Measurements from ENCODE around the gene PRDM10. TPM values are rescaled to one million over a fixed set of nuclear protein-coding genes. Genes with fewer than 3 reads are reported as not detected.

The PRDM10 gene
- total RNA-seq, 1 experiment from 2014 or later = 18.9 TPM

DNA sequence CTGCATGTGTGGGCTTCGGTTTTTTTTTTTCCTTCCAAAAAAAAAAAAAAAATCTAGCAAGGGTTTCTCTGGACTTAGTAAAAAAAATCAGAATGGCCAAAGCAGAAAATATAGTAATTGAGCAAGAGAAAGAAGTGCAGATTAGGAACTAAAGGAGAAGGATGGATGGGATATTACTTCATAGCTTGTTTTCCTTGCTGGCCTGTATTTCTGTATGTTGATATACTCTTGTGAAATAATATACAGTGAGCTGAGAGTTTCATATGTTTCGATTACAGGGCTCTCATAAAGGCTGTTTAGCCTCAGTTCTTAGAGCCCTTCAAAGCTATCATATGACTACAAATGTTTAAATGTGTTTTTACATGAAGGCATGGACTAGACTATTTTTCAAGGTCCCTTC is 72.9 kb downstream of the PRDM10 start:
- Mint-ChIP-seq H3K36me3 (peaks cover 54% of the 10 kb centered on the region), H3K27me3 (ENCODE audit: low read depth) (no peaks in the 10 kb centered on the region), H3K27ac (no peak overlapping the region), H3K4me1 (peaks cover 25% of the 10 kb centered on the region), H3K4me3 (no peak overlapping the region), H3K9me3 (no peaks in the 10 kb centered on the region)
- DNase-seq (ENCODE audit: low spot score) (no peak), ATAC-seq (no peak)
- TF ChIP-seq MYBL2 (CRISPR knock-in tag; IDR thresholded peaks at IDR 0.05) (no peak), ZNF671 (CRISPR knock-in tag; IDR thresholded peaks at IDR 0.05) (no peak), ZNF121 (CRISPR knock-in tag; IDR thresholded peaks at IDR 0.05) (no peak), NFATC4 (CRISPR knock-in tag; IDR thresholded peaks at IDR 0.05) (no peak)
- TF ChIP-seq, protein P1, sequence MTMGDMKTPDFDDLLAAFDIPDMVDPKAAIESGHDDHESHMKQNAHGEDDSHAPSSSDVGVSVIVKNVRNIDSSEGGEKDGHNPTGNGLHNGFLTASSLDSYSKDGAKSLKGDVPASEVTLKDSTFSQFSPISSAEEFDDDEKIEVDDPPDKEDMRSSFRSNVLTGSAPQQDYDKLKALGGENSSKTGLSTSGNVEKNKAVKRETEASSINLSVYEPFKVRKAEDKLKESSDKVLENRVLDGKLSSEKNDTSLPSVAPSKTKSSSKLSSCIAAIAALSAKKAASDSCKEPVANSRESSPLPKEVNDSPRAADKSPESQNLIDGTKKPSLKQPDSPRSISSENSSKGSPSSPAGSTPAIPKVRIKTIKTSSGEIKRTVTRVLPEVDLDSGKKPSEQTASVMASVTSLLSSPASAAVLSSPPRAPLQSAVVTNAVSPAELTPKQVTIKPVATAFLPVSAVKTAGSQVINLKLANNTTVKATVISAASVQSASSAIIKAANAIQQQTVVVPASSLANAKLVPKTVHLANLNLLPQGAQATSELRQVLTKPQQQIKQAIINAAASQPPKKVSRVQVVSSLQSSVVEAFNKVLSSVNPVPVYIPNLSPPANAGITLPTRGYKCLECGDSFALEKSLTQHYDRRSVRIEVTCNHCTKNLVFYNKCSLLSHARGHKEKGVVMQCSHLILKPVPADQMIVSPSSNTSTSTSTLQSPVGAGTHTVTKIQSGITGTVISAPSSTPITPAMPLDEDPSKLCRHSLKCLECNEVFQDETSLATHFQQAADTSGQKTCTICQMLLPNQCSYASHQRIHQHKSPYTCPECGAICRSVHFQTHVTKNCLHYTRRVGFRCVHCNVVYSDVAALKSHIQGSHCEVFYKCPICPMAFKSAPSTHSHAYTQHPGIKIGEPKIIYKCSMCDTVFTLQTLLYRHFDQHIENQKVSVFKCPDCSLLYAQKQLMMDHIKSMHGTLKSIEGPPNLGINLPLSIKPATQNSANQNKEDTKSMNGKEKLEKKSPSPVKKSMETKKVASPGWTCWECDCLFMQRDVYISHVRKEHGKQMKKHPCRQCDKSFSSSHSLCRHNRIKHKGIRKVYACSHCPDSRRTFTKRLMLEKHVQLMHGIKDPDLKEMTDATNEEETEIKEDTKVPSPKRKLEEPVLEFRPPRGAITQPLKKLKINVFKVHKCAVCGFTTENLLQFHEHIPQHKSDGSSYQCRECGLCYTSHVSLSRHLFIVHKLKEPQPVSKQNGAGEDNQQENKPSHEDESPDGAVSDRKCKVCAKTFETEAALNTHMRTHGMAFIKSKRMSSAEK (CRISPR knock-in tag; IDR thresholded peaks at IDR 0.05; ENCODE audit: borderline replicate concordance) = no peak
- ChIA-PET CTCF (no interaction called here), POLR2A (interaction anchor here (0.7 kb wide), 1 partner anchor 12 kb away, joined by 5 read pairs; no protein-coding TSS in a partner anchor)

GRCh38 chr11:129928923-129929692 is 73.5 kb downstream of the PRDM10 start:
- ChIA-PET CTCF (interaction anchor here (1.0 kb wide), 1 partner anchor 203 kb away, joined by 3 read pairs; no protein-coding TSS in a partner anchor), POLR2A (interaction anchor here (0.7 kb wide), 1 partner anchor 12 kb away, joined by 5 read pairs; no protein-coding TSS in a partner anchor)
- Mint-ChIP-seq H3K27ac (no peak overlapping the region), H3K9me3 (no peaks in the 10 kb centered on the region), H3K4me1 (peaks cover 20% of the 10 kb centered on the region), H3K4me3 (no peak overlapping the region), H3K27me3 (ENCODE audit: low read depth) (no peaks in the 10 kb centered on the region), H3K36me3 (peaks cover 52% of the 10 kb centered on the region)
- no peak for DNase-seq (ENCODE audit: low spot score)
- TF ChIP-seq, protein P2, sequence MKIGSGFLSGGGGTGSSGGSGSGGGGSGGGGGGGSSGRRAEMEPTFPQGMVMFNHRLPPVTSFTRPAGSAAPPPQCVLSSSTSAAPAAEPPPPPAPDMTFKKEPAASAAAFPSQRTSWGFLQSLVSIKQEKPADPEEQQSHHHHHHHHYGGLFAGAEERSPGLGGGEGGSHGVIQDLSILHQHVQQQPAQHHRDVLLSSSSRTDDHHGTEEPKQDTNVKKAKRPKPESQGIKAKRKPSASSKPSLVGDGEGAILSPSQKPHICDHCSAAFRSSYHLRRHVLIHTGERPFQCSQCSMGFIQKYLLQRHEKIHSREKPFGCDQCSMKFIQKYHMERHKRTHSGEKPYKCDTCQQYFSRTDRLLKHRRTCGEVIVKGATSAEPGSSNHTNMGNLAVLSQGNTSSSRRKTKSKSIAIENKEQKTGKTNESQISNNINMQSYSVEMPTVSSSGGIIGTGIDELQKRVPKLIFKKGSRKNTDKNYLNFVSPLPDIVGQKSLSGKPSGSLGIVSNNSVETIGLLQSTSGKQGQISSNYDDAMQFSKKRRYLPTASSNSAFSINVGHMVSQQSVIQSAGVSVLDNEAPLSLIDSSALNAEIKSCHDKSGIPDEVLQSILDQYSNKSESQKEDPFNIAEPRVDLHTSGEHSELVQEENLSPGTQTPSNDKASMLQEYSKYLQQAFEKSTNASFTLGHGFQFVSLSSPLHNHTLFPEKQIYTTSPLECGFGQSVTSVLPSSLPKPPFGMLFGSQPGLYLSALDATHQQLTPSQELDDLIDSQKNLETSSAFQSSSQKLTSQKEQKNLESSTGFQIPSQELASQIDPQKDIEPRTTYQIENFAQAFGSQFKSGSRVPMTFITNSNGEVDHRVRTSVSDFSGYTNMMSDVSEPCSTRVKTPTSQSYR (CRISPR knock-in tag; IDR thresholded peaks at IDR 0.05) = no peak
- ATAC-seq = no peak

DNA sequence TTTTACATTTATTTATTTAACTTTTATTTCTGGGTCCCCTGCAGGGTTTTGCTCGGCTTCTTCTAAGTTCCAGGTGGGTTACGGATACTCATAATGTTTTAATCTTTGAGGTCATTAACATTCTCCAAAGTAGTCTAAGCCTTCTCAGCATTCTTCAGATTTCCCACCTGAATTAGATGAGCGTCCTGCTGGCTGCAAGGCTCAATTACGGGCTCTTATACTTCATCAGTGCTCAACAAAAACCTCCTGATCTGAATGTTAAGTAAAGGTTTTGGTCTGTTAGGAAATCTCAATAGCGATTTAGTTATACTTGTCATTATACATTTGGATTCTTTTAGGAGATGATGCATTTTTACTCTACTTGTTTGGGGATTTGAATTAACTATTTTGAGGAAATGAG is 80.0 kb downstream of the PRDM10 start:
- Mint-ChIP-seq H3K27me3 (ENCODE audit: low read depth) (no peaks in the 10 kb centered on the region), H3K4me3 (no peak overlapping the region), H3K27ac (no peak overlapping the region), H3K4me1 (peaks cover 15% of the 10 kb centered on the region), H3K9me3 (no peaks in the 10 kb centered on the region), H3K36me3 (peaks cover 45% of the 10 kb centered on the region)
- DNase-seq (ENCODE audit: low spot score) (no peak), ATAC-seq (no peak)
- CTCF ChIA-PET = interaction anchor here (0.6 to 4.9 kb wide), 8 partner anchors 9 to 1404 kb away, joined by 3 to 50 read pairs (median 5); no protein-coding TSS in a partner anchor
- POLR2A ChIA-PET = no interaction called here
- TF ChIP-seq, protein P3, sequence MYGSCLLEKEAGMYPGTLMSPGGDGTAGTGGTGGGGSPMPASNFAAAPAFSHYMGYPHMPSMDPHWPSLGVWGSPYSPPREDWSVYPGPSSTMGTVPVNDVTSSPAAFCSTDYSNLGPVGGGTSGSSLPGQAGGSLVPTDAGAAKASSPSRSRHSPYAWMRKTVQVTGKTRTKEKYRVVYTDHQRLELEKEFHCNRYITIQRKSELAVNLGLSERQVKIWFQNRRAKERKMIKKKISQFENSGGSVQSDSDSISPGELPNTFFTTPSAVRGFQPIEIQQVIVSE (CRISPR knock-in tag; IDR thresholded peaks at IDR 0.05; ENCODE audit: borderline replicate concordance) = no peak
- TF ChIP-seq, protein P4, sequence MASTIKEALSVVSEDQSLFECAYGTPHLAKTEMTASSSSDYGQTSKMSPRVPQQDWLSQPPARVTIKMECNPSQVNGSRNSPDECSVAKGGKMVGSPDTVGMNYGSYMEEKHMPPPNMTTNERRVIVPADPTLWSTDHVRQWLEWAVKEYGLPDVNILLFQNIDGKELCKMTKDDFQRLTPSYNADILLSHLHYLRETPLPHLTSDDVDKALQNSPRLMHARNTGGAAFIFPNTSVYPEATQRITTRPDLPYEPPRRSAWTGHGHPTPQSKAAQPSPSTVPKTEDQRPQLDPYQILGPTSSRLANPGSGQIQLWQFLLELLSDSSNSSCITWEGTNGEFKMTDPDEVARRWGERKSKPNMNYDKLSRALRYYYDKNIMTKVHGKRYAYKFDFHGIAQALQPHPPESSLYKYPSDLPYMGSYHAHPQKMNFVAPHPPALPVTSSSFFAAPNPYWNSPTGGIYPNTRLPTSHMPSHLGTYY (CRISPR knock-in tag; IDR thresholded peaks at IDR 0.05) = no peak
- TF ChIP-seq, protein P2 (CRISPR knock-in tag; IDR thresholded peaks at IDR 0.05) = no peak
- TF ChIP-seq ZBTB43 (CRISPR knock-in tag; IDR thresholded peaks at IDR 0.05) (no peak), ZNF121 (CRISPR knock-in tag; IDR thresholded peaks at IDR 0.05) (no peak), IRF2 (CRISPR knock-in tag; IDR thresholded peaks at IDR 0.05; ENCODE audit: borderline replicate concordance, low read depth) (no peak), ETV6 (CRISPR knock-in tag; IDR thresholded peaks at IDR 0.05) (no peak)
- TF ChIP-seq, protein P5, sequence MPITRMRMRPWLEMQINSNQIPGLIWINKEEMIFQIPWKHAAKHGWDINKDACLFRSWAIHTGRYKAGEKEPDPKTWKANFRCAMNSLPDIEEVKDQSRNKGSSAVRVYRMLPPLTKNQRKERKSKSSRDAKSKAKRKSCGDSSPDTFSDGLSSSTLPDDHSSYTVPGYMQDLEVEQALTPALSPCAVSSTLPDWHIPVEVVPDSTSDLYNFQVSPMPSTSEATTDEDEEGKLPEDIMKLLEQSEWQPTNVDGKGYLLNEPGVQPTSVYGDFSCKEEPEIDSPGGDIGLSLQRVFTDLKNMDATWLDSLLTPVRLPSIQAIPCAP (CRISPR knock-in tag; IDR thresholded peaks at IDR 0.05) = no peak
- TF ChIP-seq, protein P6, sequence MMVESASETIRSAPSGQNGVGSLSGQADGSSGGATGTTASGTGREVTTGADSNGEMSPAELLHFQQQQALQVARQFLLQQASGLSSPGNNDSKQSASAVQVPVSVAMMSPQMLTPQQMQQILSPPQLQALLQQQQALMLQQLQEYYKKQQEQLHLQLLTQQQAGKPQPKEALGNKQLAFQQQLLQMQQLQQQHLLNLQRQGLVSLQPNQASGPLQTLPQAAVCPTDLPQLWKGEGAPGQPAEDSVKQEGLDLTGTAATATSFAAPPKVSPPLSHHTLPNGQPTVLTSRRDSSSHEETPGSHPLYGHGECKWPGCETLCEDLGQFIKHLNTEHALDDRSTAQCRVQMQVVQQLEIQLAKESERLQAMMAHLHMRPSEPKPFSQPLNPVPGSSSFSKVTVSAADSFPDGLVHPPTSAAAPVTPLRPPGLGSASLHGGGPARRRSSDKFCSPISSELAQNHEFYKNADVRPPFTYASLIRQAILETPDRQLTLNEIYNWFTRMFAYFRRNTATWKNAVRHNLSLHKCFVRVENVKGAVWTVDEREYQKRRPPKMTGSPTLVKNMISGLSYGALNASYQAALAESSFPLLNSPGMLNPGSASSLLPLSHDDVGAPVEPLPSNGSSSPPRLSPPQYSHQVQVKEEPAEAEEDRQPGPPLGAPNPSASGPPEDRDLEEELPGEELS (CRISPR knock-in tag; IDR thresholded peaks at IDR 0.05) = no peak
